HL-60 (cell line): Measurements from ENCODE around the gene CAMKMT.

Experiments
- DNase-seq, 2 experiments: peaks; one replicate each; pipeline ENCODE4 v3.0.0-alpha.2; 2010 to 2020; ENCODE audit warnings: low read depth in 1 of 2, low spot score in 1 of 2
- H3K27ac ChIP-seq: fragments of 250-450 bp; sonication (Bioruptor Pico); replicated peaks from 2 replicates; pipeline ENCODE4 v1.5.1; 2020; ENCODE audit warnings: mild to moderate bottlenecking, moderate library complexity
- H3K27me3 ChIP-seq: fragments of 250-450 bp; sonication (Bioruptor Pico); 2 replicates; pipeline ENCODE4 v1.5.1; 2021; ENCODE audit warnings: mild to moderate bottlenecking, moderate library complexity; ENCODE audit not compliant: insufficient read depth, poor library complexity, severe bottlenecking
- H3K4me3 ChIP-seq: replicated peaks from 2 replicates; pipeline ENCODE4 v1.5.1; 2011; ENCODE audit warnings: mild to moderate bottlenecking, control low read depth, low read length; ENCODE audit not compliant: insufficient read depth
- CTCF ChIP-seq: IDR thresholded peaks from one replicate; pipeline ENCODE4 v1.5.1; 2011; ENCODE audit warnings: low read length, control low read depth, inconsistent platforms; ENCODE audit not compliant: insufficient read depth
- GABPA ChIP-seq: IDR thresholded peaks from 2 replicates; pipeline ENCODE4 v1.6.1; 2012; ENCODE audit warnings: low read depth
- POLR2AphosphoS5 ChIP-seq: IDR thresholded peaks from 2 replicates; pipeline ENCODE4 v1.6.1; 2012; ENCODE audit warnings: low read depth
- SPI1 ChIP-seq: IDR thresholded peaks from 2 replicates; pipeline ENCODE4 v1.6.1; 2012; ENCODE audit warnings: low read depth, mild to moderate bottlenecking, borderline replicate concordance
- TF ChIP-seq, protein P1 (sequence below): IDR thresholded peaks from 2 replicates; pipeline ENCODE4 v1.6.1; 2012; ENCODE audit warnings: low read depth; ENCODE audit not compliant: insufficient replicate concordance

CAMKMT gene

DNA sequence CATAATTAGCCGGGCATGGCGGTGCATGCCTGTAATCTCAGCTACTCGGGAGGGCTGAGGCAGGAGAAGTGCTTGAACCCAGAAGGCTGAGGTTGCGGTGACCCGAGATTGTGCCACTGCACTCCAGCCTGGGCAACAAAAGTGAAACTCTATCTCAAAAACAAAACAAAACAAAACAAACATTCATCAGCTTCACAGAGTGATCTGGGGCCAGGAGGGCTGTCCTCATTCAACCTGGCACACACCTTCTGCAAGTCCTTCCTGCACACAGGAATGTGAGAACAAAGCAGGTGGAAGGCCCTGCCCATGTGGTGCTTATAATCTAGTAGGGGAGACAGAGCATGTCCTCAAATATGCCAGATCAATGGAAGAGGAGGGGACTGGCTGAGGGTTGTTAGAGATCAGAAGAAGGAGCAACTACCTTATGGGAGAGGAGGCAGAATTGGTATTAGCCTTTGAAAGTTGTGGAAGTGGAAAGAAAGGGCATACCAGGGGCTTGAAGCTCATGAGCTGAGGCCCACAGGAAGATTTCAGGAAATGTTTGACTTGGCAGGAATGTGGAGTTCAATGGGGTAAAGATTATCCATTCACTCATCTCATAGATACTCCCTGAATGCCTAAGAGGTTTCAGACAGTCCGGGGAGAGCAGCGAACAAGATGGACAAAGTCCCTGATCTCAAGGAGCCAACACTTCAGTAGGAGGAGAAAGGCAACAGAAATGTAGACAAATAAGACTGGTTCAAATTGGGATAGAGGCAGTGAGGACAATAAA lies 424.5 kb downstream of the CAMKMT start:
- Histone ChIP-seq H3K27ac (no peak overlapping the region), H3K27me3 (no peaks in the 10 kb centered on the region), H3K4me3 (no peak overlapping the region)
- TF ChIP-seq SPI1 (no peak), POLR2AphosphoS5 (no peak), CTCF (no peak), GABPA (no peak)
- TF ChIP-seq, protein P1, sequence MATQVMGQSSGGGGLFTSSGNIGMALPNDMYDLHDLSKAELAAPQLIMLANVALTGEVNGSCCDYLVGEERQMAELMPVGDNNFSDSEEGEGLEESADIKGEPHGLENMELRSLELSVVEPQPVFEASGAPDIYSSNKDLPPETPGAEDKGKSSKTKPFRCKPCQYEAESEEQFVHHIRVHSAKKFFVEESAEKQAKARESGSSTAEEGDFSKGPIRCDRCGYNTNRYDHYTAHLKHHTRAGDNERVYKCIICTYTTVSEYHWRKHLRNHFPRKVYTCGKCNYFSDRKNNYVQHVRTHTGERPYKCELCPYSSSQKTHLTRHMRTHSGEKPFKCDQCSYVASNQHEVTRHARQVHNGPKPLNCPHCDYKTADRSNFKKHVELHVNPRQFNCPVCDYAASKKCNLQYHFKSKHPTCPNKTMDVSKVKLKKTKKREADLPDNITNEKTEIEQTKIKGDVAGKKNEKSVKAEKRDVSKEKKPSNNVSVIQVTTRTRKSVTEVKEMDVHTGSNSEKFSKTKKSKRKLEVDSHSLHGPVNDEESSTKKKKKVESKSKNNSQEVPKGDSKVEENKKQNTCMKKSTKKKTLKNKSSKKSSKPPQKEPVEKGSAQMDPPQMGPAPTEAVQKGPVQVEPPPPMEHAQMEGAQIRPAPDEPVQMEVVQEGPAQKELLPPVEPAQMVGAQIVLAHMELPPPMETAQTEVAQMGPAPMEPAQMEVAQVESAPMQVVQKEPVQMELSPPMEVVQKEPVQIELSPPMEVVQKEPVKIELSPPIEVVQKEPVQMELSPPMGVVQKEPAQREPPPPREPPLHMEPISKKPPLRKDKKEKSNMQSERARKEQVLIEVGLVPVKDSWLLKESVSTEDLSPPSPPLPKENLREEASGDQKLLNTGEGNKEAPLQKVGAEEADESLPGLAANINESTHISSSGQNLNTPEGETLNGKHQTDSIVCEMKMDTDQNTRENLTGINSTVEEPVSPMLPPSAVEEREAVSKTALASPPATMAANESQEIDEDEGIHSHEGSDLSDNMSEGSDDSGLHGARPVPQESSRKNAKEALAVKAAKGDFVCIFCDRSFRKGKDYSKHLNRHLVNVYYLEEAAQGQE = no peak
- no peak for DNase-seq

DNA sequence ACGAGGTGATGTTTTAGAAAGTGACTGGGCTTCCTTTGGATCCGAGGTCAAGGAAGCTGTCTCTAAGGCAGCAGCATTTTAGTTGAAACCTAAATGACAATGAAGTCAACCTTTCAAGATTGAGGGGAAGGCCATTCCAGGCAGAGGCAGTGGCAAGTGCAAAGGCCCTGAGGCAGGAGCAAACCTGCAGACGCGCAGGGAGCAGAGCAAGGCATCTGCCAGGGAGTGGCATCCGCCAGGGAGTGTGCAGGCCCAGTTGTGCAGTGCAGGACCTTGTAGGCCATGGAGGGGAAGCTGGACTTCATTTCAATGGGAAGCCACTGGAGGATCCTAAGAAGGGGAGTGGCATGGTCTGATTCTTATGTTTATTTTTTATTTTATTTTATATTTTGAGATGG lies 425.1 kb downstream of the CAMKMT start:
- TF ChIP-seq SPI1 (no peak), CTCF (no peak), GABPA (no peak), POLR2AphosphoS5 (no peak)
- TF ChIP-seq, protein P1 = no peak
- H3K27ac ChIP-seq = no peak overlapping the region
- DNase-seq = no peak
- H3K4me3 ChIP-seq = no peak overlapping the region
- no peaks in the 10 kb centered on the region for H3K27me3 ChIP-seq

DNA sequence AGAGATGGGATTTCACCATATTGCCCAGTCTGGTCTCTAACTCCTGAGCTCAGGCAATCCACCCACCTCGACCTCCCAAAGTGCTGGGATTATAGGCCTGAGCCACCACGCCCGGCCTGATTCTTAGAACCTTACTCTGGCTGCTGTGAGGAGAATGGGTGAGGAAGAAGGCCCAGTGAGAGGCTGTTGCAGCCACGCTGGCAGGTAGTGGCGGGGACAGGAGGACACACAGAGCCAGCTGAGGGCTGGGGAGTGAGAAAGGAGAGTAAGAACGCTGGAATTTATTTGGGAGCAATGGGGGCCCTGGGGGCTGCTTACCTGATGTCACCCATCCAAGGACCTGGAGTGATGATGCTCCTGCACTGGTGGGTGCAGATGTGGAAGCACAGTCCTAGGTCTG lies 425.9 kb downstream of the CAMKMT start:
- no peak for DNase-seq
- Histone ChIP-seq H3K4me3 (no peak overlapping the region), H3K27ac (no peak overlapping the region), H3K27me3 (no peaks in the 10 kb centered on the region)
- no peak for TF ChIP-seq GABPA
- TF ChIP-seq, protein P1 = no peak
- TF ChIP-seq CTCF = no peak
